ENCODE results near the gene ELOA.

DNA sequence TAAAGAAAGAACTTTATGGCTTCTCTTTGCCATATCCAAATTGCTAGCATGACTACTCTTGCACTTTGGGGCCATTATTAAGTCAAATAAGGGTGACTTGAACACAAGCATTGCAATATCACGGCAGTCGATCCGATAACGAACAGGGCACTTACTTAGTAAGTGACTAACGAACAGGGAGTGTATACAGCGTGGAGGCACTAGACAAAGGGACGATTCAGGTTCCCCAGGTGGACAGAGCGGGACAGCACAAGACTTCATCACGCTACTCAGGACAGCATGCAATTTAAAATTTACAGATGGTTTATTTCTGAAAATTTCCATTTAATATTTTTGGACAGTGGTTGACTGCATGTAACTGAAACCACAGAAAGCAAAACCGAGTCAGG is 29.6 kb downstream of the ELOA start:
- TF ChIP-seq POLR2A (IDR thresholded peaks at IDR 0.05) = no peak
- TF ChIP-seq, protein P1, sequence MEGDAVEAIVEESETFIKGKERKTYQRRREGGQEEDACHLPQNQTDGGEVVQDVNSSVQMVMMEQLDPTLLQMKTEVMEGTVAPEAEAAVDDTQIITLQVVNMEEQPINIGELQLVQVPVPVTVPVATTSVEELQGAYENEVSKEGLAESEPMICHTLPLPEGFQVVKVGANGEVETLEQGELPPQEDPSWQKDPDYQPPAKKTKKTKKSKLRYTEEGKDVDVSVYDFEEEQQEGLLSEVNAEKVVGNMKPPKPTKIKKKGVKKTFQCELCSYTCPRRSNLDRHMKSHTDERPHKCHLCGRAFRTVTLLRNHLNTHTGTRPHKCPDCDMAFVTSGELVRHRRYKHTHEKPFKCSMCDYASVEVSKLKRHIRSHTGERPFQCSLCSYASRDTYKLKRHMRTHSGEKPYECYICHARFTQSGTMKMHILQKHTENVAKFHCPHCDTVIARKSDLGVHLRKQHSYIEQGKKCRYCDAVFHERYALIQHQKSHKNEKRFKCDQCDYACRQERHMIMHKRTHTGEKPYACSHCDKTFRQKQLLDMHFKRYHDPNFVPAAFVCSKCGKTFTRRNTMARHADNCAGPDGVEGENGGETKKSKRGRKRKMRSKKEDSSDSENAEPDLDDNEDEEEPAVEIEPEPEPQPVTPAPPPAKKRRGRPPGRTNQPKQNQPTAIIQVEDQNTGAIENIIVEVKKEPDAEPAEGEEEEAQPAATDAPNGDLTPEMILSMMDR (IDR thresholded peaks at IDR 0.05) = no peak
